HG03064 (cell line): ENCODE measurements around the gene SYTL5.
"Not testable (repeated sequence)": the region's sequence is repeated elsewhere in the genome, so short reads cannot be mapped to it uniquely, and the experiment has no call there.

Experiments used
- ATAC-seq: cut with Tn5 transposase; IDR thresholded peaks from one replicate; pipeline ENCODE4 v1.9.1; 2021; ENCODE audit warnings: low read depth; ENCODE audit not compliant: unreplicated experiment

Gene SYTL5

DNA sequence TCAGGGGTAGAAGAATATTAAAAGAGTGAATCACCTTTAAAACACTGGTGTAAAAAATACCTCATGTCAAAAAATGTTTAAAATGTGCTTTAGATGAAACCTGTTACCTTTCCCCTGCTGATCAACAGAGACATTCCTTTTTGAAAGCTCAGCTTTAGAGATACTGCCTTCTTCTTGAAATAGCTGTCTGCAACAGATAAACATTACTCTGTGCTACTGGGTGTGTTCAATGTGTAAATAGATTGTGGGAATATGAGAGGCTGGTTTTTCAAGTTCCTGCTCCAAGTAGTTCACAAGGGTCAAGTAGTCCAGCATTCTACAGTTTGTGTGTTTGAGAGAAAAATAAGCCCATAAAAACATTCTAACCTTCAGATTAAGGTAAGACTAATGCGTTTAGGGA lies at the start of gene SYTL5:
SYTL5 (plus strand) TSS at position 263 of the 400 bp plus-strand sequence. CDS start 27,337 bp downstream, outside the sequence.
- ATAC-seq: no peak

DNA sequence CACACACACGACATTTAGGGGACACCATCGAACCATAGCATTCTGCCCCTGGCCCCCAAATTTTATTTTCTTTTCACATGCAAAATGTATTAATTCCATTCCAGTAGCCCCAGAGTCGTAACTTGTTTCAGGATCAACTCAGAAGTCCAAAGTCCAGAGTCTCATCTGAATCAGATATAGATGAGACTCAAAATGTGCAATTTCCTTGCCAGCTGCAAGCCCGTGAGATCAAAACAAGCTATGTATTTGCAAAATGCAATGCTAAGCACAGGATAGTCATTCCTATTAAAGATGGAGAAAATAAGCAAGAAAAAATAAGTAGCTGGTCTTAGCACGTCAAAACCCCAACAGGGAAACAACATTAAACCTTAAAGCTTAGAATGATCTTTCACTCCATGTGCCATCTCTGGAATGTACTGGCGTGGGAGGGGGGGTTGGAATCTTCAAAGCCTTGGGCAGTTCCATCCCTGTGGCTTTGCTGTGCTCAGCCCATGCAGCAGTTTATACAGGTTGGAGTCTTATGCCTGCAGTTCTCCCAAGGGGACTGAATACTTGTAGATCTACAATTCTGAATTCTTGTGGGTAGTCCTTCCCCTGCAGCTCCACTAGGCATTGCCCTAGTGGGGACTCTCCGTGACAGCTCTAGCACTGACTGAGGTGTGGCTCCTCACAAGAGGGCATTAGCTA lies 47.7 kb upstream of the SYTL5 start:
- no peak for ATAC-seq

GRCh38 chrX:37959212-37960021 lies 46.9 kb upstream of the SYTL5 start:
- ATAC-seq: no peak

- ATAC-seq: no peak
Measured at GRCh38 chrX:37961118-37961517, 45.2 kb upstream of the SYTL5 start.

- ATAC-seq: no peak
Measured at GRCh38 chrX:37967714-37968113, 38.6 kb upstream of the SYTL5 start.

GRCh38 chrX:37975421-37975820 lies 30.9 kb upstream of the SYTL5 start:
- ATAC-seq: no peak

- no peak for ATAC-seq
Measured at GRCh38 chrX:37976153-37976552, 30.2 kb upstream of the SYTL5 start.

- no peak for ATAC-seq
Measured at GRCh38 chrX:37984880-37985279, 21.5 kb upstream of the SYTL5 start.

GRCh38 chrX:37986893-37987292 lies 19.5 kb upstream of the SYTL5 start:
- ATAC-seq: no peak

GRCh38 chrX:37989304-37989703 lies 17.0 kb upstream of the SYTL5 start:
- ATAC-seq: no peak

- not testable (repeated sequence) for ATAC-seq
Measured at GRCh38 chrX:37991303-37991702, 15.1 kb upstream of the SYTL5 start.

GRCh38 chrX:37993176-37993575 lies 13.2 kb upstream of the SYTL5 start:
- no peak for ATAC-seq

- ATAC-seq: no peak
Measured at GRCh38 chrX:37993837-37994619, 12.3 kb upstream of the SYTL5 start.

- ATAC-seq: no peak
Measured at GRCh38 chrX:37995428-37995827, 10.9 kb upstream of the SYTL5 start.

DNA sequence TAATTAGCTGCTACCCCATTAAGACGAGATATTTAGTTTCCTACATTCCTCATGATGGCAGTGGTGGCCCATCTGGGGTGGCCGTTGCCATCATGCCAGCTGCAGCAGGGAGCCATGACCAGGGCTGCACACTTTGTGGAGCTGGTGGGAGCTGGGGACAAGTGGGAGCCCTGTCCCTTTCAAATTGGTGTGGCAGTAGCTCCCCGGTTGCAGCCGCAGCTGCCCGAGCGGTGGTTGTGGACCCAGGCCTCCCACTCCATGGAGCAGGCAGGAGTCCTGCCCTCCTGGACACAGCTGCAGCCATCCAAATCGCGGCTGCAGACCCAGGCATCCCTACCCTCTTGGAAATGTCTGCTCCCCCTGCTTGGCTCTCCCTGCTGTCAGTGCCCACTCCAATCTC lies 9.3 kb upstream of the SYTL5 start:
- ATAC-seq: no peak

DNA sequence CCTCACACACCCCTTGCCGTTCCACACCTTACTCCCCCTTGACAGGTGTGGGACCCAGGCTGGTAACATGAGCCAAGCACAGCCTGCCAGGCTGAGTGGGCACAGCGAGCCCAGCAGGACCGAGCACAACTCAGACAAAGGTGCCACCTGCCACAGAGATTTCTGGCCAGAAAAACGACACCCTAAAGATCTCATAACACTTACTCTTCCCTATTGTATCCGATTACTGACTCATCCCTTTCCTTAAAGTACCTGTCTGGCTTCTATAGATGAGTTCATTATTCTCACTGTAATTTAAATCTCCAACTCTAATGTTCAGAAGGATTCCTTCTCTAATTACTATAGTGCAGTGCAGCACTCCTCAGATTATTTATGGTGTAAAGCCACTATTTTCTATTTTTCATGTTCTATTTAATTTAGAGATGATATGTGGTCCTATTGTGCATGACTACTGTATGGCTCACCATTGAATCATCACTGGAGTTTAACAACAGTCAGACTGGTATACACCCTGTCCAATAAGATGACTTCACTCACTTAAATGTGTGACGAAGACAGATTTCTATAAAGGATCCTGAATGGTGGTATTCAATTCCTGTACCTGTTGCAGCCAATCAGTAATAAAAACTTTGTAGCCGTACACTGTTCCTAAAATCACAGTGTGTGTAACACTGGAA lies 7.6 kb upstream of the SYTL5 start:
- no peak for ATAC-seq

DNA sequence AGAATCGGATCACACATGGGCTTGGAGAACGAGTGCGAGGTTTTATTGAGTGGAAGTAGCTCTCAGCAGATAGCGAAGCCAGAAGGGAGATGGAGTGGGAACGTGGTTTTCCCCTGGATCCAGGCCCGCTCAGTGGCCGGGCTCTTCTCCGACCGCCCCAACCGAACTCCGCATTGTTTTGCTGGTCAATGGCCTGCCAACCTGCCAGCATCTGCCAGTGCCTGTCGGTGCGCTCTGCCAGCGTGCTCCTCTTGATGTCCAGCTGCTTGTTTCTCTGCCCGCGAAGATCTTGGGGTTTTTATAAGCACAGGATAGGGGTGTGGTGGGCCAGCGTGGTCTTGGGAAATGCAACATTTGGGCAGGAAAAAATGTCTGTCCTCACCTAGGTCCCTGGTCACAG lies 5.6 kb upstream of the SYTL5 start:
- ATAC-seq: no peak

- no peak for ATAC-seq
Measured at GRCh38 chrX:38004046-38004445, 2.3 kb upstream of the SYTL5 start.

- no peak for ATAC-seq
Measured at GRCh38 chrX:38006778-38007177, 425 bp downstream of the SYTL5 start.

GRCh38 chrX:38008658-38009057 lies 2.3 kb downstream of the SYTL5 start:
- no peak for ATAC-seq

- no peak for ATAC-seq
Measured at GRCh38 chrX:38009641-38010040, 3.3 kb downstream of the SYTL5 start.
